ENCODE measurements around the gene AIMP2. TPM values are rescaled to one million over a fixed set of nuclear protein-coding genes. Genes with fewer than 3 reads are reported as not detected.
A peak's percentile ranks its signal among the peaks of the same experiment; 100 is the strongest.

Gene AIMP2
- total and polyA plus RNA-seq, 10 donors: 14.0 to 27.3 (median 20.1) TPM

DNA sequence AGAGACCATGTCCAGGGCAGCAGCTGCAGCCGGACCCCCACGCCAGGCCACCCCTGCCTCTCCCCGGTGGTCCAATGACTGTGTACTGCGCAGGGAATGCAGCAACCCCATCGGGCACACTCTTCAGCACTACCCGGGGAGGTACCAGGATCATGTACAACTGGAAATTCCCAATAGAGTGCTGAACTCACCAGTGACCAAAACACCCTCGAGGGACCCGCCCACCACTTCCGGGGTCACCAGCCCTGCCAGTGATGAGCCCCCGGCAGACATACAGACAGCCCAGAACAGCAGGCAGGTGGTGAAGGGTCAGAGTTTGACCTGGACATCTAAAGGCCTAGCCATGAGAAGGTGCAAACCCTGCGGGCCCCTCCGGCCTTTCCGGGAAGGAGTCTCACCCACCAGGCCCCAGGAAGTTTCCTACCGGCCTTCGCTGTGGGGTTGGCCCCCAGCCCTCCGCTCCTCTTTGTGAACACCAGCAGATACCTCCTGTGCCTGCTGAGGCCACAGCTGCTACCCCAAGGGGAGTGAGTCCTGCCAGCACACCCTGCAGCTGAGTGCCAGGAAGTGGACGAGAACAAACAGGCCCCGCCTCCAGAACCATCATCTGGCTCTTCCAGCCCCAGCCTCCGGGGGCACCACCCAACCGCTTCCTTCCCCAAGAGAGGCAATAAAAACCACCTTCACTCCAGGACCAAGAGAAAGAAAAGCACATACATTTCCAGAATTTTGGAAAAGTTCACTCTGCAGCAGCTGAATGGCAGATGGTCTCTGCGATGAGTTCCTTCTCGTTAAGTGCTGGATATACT lies 17.1 kb downstream of the AIMP2 start:
- H3K27ac ChIP-seq: peak overlapping the region; percentile 73 to 94 (median 86)
- no peak for TF ChIP-seq POLR2A (IDR thresholded peaks at IDR 0.05)
- TF ChIP-seq, protein P1, sequence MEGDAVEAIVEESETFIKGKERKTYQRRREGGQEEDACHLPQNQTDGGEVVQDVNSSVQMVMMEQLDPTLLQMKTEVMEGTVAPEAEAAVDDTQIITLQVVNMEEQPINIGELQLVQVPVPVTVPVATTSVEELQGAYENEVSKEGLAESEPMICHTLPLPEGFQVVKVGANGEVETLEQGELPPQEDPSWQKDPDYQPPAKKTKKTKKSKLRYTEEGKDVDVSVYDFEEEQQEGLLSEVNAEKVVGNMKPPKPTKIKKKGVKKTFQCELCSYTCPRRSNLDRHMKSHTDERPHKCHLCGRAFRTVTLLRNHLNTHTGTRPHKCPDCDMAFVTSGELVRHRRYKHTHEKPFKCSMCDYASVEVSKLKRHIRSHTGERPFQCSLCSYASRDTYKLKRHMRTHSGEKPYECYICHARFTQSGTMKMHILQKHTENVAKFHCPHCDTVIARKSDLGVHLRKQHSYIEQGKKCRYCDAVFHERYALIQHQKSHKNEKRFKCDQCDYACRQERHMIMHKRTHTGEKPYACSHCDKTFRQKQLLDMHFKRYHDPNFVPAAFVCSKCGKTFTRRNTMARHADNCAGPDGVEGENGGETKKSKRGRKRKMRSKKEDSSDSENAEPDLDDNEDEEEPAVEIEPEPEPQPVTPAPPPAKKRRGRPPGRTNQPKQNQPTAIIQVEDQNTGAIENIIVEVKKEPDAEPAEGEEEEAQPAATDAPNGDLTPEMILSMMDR (IDR thresholded peaks at IDR 0.05 in 8 of 11, conservative IDR thresholded peaks at IDR 0.05 in 3 of 11): peak in 10 of 11 experiments; percentile 13 to 75 (median 49)
- peak; percentile 73 to 81 (median 77) for TF ChIP-seq POLR2AphosphoS5 (IDR thresholded peaks at IDR 0.05)
- H3K4me3 ChIP-seq: peak overlapping the region; percentile 9 to 66 (median 30)
- peak; percentile 94 for DNase-seq
- H3K27me3 ChIP-seq (replicated peaks in 1 of 7): no peaks in the 10 kb centered on the region
- intact Hi-C loops (cut with DNase I; ENCODE audit: low total_unique reads): no loop called here
- WGBS, 5 donors: 54 to 63% (median 60%) methylated on average over 13 to 22 of the region's 22 CpGs
- H3K36me3 ChIP-seq: peaks cover 3 to 100% (median 75%) of the 10 kb centered on the region in 6 donors
- H3K4me1 ChIP-seq: peaks cover 15 to 38% (median 21%) of the 10 kb centered on the region in 6 donors
- no peaks in the 10 kb centered on the region for H3K9me3 ChIP-seq

DNA sequence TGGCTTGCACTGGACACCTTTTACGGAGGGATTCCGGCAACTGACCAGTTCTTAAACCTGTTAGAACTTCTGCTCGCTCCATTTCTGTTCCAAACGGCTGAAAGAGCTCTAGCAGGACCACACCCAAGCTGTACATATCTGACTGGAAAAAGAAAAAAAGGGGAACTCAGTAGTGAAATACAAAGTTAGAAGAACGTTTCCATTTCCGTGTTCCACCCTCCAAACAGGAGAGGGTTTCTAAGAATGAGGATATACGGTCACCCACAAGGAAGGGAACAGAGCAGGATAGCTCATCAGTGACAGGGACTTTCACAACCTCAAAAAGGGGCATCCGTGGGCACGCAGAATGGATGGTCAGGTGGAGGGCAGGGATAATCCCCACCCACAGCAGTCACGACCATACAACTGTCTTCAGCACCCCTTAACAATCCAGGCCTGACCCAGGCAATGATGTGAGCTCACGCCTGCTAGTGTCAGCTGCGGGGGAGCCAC lies 17.8 kb downstream of the AIMP2 start:
- H3K36me3 ChIP-seq: peaks cover 3 to 100% (median 68%) of the 10 kb centered on the region in 6 donors

DNA sequence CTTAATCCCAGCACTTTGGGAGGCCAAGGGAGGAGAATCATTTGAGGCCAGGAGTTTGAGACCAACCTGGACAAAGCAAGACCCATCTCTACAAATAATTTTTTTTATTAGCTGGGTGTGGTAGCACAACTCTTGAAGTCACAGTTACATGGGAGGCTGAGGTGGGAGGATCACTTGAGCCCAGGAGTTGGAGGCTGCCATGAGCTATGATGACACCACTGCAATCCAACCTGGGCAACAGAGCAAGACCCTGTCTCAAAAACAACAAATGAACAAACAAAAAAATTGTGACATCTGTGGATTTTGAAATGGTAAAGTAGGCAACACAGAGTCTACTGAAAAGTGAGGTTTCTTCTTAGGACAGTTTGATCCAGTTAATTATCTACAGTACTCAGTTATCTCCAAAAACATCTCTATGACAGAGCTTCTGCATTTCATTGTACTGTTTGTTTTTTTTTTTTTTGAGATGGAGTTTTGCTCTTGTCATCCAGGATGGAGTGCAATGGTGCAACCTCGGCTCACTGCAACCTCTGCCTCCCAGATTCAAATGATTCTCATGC lies 18.8 kb downstream of the AIMP2 start:
- peak overlapping the region in 4 of 8 donors; percentile 73 to 94 (median 92) for H3K27ac ChIP-seq
- intact Hi-C loops (cut with DNase I; ENCODE audit: low total_unique reads): no loop called here
- WGBS, 5 donors: 75 to 92% (median 88%) methylated on average over 1 of the region's 1 CpG
- no peaks in the 10 kb centered on the region for H3K9me3 ChIP-seq
- peaks cover 3 to 100% (median 64%) of the 10 kb centered on the region in 6 donors for H3K36me3 ChIP-seq
- TF ChIP-seq POLR2AphosphoS5 (IDR thresholded peaks at IDR 0.05): no peak
- TF ChIP-seq, protein P1 (IDR thresholded peaks at IDR 0.05 in 8 of 11, conservative IDR thresholded peaks at IDR 0.05 in 3 of 11): no peak
- peak; percentile 13 for DNase-seq
- no peaks in the 10 kb centered on the region for H3K27me3 ChIP-seq (replicated peaks in 1 of 7)
- H3K4me3 ChIP-seq: no peak overlapping the region
- peaks cover 15 to 45% (median 21%) of the 10 kb centered on the region in 6 donors for H3K4me1 ChIP-seq

More for the DNA sequence above, 17.8 kb downstream of the AIMP2 start:
- intact Hi-C loops (cut with DNase I; ENCODE audit: low total_unique reads): no loop called here
- TF ChIP-seq, protein P1 (IDR thresholded peaks at IDR 0.05 in 8 of 11, conservative IDR thresholded peaks at IDR 0.05 in 3 of 11): peak in 1 of 11 experiments; percentile 2
- TF ChIP-seq POLR2AphosphoS5 (IDR thresholded peaks at IDR 0.05): no peak
- TF ChIP-seq POLR2A (IDR thresholded peaks at IDR 0.05): no peak
- DNase-seq: peak; percentile 73
- H3K4me1 ChIP-seq: peaks cover 15 to 38% (median 21%) of the 10 kb centered on the region in 6 donors
- no peaks in the 10 kb centered on the region for H3K27me3 ChIP-seq (replicated peaks in 1 of 7)
- peak overlapping the region in 7 of 8 donors; percentile 9 to 66 (median 31) for H3K4me3 ChIP-seq
- H3K27ac ChIP-seq: peak overlapping the region; percentile 73 to 94 (median 86)
- no peaks in the 10 kb centered on the region for H3K9me3 ChIP-seq
- 41 to 63% (median 52%) methylated on average over 11 to 12 of the region's 12 CpGs for WGBS, 5 donors

DNA sequence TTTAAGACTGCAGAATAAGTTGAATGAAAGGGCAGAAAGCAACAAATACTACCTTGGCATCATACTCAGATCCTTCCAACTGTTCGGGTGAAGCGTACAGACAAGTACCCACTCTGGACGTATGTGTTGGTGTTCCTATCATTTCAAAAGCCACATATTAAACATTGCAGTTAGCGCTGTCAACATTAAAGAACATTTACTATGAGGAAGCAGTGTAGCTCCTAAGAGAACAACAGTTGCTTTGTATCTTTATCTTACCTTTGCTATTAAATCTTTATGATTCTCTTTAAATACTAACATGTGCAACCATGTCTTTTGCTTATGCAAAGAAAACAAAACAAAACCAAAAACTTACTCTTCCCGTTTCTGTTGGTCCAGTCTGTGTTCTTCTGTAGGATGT lies 19.5 kb downstream of the AIMP2 start:
- H3K27ac ChIP-seq: no peak overlapping the region
- intact Hi-C loops (cut with DNase I; ENCODE audit: low total_unique reads): no loop called here
- H3K36me3 ChIP-seq: peaks cover 2 to 100% (median 62%) of the 10 kb centered on the region in 6 donors
- H3K9me3 ChIP-seq: no peaks in the 10 kb centered on the region
- TF ChIP-seq, protein P1 (IDR thresholded peaks at IDR 0.05 in 8 of 11, conservative IDR thresholded peaks at IDR 0.05 in 3 of 11): no peak
- no peak for TF ChIP-seq POLR2A (IDR thresholded peaks at IDR 0.05)
- no peak for TF ChIP-seq POLR2AphosphoS5 (IDR thresholded peaks at IDR 0.05)
- H3K27me3 ChIP-seq (replicated peaks in 1 of 7): no peaks in the 10 kb centered on the region
- H3K4me3 ChIP-seq: no peak overlapping the region
- peaks cover 15 to 51% (median 21%) of the 10 kb centered on the region in 6 donors for H3K4me1 ChIP-seq
- no peak for DNase-seq
- WGBS, 5 donors: 92 to 96% (median 94%) methylated on average over 5 of the region's 5 CpGs
